GM18526 (cell line): ENCODE measurements around the gene CCNL2.

Source experiments
- POLR2A ChIP-seq: IDR thresholded peaks from 3 replicates; pipeline ENCODE4 v1.6.1; 2011; ENCODE audit not compliant: insufficient read length; ENCODE audit errors: extremely low read depth

CCNL2 gene

GRCh38 chr1:1399187-1399871 is at the start of gene CCNL2:
TSS of gene CCNL2 (minus strand) at chr1:1399335. CDS start at chr1:1399306, 29 bp downstream.
- TF ChIP-seq POLR2A, result peak; percentile 93

- TF ChIP-seq POLR2A, result no peak
These were observed 43.1 kb upstream of the CCNL2 start for GRCh38 chr1:1442069-1442770.

- TF ChIP-seq POLR2A, result no peak
These were observed 42.1 kb upstream of the CCNL2 start for GRCh38 chr1:1441002-1441888.

DNA sequence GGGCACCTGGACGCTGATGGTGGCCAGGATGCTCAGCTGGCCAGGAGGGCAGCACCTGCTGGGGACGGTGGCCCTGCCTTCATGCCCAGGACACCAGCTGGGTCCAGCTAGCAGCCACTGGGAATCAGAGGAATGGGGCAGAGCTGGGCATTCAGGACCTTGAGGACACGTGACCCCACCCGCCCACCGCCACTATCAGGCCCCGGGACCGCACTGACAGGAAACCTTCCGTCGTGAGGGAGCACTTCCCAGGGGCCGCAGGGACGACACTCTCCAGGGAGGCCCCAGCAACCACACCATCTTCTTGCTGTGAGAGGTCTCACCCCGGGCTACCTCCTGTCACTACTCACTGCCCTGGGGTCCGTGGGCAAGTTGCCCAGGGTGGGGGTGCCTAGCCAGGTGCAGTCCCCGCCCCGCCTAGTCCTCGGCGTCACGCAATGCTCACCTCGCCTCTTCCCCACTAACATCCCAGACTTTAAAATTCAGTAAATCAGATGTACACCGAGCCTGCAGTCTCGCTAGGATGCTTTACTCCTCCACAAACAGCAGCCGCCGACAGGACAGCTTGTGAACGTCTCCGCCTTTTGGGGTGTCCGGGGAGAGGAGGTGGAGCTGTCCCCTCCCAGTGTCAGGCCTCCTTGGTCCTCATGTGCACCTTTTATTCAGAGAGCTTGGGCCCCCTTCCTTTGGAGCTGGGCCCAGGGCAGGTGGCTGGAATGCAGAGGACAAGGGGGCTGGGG is 41.3 kb upstream of the CCNL2 start:
- no peak for TF ChIP-seq POLR2A

GRCh38 chr1:1439546-1440261 is 40.6 kb upstream of the CCNL2 start:
- no peak for TF ChIP-seq POLR2A

GRCh38 chr1:1438531-1439381 is 39.6 kb upstream of the CCNL2 start:
- no peak for TF ChIP-seq POLR2A

GRCh38 chr1:1437904-1438376 is 38.8 kb upstream of the CCNL2 start:
- no peak for TF ChIP-seq POLR2A

GRCh38 chr1:1437033-1437903 is 38.1 kb upstream of the CCNL2 start:
- TF ChIP-seq POLR2A, result no peak

DNA sequence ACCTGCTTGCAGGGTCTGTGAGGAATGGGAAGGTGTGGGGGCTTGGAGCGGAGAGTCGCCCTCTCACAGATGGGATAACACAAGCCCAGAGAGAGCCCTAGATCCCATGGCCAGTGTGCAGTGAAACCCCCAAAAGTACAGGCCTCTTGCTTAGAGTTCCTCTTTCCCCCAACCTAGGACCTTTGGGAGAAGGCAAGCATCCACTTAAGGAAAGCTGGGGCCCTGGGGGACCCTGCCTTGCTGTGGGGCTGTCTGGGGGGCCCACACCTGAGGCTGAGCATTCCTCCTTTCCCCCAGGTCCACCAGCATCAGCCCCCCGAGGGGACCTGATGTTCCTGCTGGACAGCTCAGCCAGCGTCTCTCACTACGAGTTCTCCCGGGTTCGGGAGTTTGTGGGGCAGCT is 37.5 kb upstream of the CCNL2 start:
- no peak for TF ChIP-seq POLR2A

DNA sequence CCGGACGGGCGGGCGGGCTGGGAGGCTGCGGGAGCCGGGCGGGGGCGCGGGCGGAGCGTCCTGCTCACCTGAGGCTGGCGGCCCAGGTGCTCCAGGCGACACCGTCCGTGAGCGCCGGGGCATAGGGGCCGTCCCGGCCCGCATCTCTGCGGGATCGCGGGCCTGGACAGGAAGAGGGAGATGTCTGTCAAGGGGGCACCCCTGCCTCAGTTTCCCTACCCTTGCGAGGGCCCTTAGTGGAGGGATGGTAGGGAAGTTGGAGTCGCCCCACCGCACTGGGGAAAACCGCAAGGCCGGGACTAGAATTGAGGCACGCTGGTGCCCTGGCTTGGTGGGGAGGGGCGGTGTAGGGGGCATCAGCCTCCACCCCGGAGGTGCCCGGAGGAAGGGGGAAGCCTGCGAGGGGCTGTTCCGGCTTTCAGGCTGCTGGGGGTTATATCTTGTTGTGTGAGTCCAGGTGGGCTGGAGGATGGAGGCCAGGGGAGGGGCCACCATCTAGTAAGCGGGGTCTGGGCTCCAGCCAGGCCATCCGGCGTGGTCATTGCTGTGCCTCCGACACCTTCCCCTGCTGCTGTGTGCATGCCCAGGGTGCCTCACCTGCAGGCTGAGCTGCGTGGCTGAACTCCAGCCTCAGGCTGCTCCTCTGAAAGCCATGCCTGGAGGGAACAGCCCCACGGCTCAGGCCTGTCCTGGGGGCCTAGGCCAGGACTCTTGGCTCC is 36.9 kb upstream of the CCNL2 start:
- TF ChIP-seq POLR2A, result no peak

DNA sequence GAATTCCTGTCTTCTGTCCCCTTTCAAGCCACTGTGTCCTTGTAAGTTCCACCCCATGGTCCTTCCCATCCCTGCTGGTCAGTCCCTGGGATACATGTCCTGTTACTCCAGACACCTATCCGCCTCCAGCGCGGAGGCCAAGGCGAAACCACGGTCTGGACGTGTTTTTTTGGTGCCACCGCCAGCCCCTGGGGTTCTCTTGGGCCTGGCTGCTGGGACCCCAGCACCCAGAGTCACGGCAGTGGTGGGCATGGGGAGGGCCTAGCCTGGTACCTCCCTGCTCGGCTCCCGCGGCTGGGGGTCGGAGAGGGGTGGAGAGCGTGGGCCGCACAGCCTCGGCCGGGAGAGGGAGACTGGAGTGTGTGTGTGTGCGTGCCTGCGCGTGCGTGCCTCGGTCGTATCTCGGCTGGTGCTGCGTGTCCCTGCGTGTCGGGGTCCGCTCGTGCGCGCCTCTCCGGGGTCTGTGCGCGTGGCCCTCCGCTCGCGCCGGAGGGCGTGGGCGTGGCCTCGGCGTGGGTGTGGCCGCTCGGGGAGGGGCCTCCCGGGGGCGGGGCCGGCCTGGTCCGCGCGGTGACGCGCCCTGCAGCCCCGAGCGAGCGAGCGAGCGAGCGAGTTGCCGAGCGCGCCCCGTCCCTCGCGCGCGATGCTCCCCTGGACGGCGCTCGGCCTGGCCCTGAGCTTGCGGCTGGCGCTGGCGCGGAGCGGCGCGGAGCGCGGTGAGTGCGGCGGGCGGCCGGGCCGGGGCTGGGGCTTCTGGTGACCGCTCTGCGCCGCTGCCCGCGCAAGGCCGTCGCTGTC is 36.2 kb upstream of the CCNL2 start, which contains the start of gene VWA1:
TSS of gene VWA1 (plus strand) at position 585 of the 798 bp plus-strand sequence. CDS start at position 644, 59 bp downstream.
- TF ChIP-seq POLR2A, result no peak
